HEK293T (cell line): ENCODE results near the gene CDK3.

ENCODE experiments used
- CTBP1 ChIP-seq: fragments of 450-650 bp; IDR thresholded peaks from 2 replicates; pipeline ENCODE4 v1.6.1; 2016; ENCODE audit warnings: borderline replicate concordance
- FOXM1 ChIP-seq: fragments of 450-650 bp; IDR thresholded peaks from 2 replicates; pipeline ENCODE4 v1.6.1; 2017; ENCODE audit warnings: mild to moderate bottlenecking, borderline replicate concordance
- NFRKB ChIP-seq: fragments of 450-650 bp; IDR thresholded peaks from 2 replicates; pipeline ENCODE4 v1.6.1; 2016; ENCODE audit warnings: mild to moderate bottlenecking, moderate library complexity
- SP1 ChIP-seq: fragments of 450-650 bp; IDR thresholded peaks from 2 replicates; pipeline ENCODE4 v1.6.1; 2017
- ZNF384 ChIP-seq: fragments of 450-650 bp; IDR thresholded peaks from 2 replicates; pipeline ENCODE4 v1.6.1; 2016

DNA sequence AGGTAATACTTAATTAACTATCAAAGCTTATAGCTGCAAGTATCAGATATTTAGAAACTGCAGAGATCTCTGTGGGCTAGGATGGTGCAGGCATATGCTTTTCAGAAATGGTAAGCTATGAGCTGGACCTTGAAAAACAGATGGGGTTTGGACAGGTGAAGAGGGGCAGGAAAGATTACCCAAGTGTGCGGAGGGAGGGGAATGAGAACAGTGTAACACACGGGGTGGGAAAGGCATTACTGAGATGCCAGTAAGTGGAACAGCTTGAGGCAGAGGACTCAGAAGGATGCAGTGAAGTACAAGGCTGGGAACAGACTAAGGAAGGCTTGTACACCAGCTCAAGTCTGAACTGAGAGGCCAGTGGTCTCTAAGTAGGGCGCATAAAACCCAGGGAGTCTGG is 48.6 kb downstream of the CDK3 start:
- TF ChIP-seq CTBP1 = no peak
- no peak for TF ChIP-seq NFRKB
- no peak for TF ChIP-seq SP1
- no peak for TF ChIP-seq FOXM1
- TF ChIP-seq ZNF384 = no peak
